VCaP (cell line): ENCODE results near the gene RAPGEF1.

Experiments used
- H3K27ac ChIP-seq: fragments of 450-650 bp; 2 replicates; pipeline ENCODE4 v1.5.1; 2017
- CTCF ChIP-seq: fragments of 450-650 bp; conservative IDR thresholded peaks from 2 replicates; pipeline ENCODE4 v1.5.1; 2017; ENCODE audit warnings: mild to moderate bottlenecking, moderate library complexity

RAPGEF1 gene

DNA sequence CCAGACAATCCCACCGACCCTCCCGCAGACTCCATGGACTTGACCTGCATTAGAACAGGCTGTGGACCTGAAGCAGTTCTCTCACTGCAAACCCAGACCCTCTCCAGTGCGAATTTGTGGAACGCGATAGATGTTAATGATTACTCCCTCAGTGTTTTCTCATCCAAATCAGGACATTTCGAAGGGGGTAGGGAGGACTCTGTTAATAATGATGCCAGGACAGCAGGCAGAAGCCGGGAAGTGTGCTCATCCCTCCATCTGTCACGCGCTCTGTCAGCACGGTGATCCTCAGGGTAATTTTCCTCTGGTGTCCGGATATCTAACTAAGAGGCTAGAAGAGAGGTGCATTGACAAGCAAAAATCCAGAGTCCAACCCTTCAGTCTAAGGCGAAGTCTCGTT, 18.8 kb downstream of the RAPGEF1 start:
- no peak for TF ChIP-seq CTCF
- no peak overlapping the region for H3K27ac ChIP-seq

DNA sequence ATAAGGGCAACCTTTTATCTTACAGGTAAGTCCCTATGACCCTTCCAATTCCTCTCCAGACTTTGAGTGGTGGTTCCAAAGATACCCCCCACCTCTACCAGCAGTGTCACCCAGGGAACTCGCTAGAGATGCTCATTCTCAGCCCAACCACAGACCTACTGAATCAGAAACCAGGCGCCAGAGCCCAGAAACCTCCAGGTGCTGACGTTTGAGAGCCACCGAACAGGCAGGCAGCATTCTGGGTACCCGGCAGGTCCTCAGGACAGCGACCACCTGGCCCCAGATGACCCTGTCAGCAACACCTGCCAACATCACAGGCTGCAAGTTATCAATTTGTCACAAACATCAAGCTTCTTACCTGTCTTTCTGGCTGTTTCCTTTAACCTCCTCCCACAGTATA, 19.5 kb downstream of the RAPGEF1 start:
- no peak overlapping the region for H3K27ac ChIP-seq
- no peak for TF ChIP-seq CTCF

GRCh38 chr9:131719262-131719908, 20.5 kb downstream of the RAPGEF1 start:
- no peak overlapping the region for H3K27ac ChIP-seq
- no peak for TF ChIP-seq CTCF

- TF ChIP-seq CTCF = no peak
- H3K27ac ChIP-seq = no peak overlapping the region
Measured at GRCh38 chr9:131717719-131718460, 22.0 kb downstream of the RAPGEF1 start.

DNA sequence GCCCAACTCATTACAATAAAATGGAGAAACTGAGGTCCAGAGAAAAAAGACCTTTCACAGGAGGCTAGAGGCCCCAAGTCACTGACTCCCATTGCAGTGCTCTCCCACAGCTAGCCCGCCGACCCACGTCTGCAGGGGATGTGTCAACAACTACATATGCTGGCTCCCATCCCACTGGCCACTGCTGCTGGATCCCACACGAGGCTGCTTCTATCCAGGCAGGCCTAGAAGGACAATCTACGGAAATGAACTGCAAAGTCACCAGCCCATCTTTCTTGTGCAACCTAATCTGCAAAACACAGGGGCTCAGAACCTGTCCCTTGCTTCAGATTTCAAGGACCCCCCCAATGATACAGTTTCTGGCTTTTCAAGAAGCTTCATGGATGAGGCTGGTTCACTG, 24.0 kb downstream of the RAPGEF1 start:
- no peak for TF ChIP-seq CTCF
- H3K27ac ChIP-seq = no peak overlapping the region

- no peak for TF ChIP-seq CTCF
- no peak overlapping the region for H3K27ac ChIP-seq
Measured at GRCh38 chr9:131714821-131715220, 25.1 kb downstream of the RAPGEF1 start.

GRCh38 chr9:131714161-131714646, 25.7 kb downstream of the RAPGEF1 start:
- TF ChIP-seq CTCF = no peak
- no peak overlapping the region for H3K27ac ChIP-seq
